Activated CD4-positive, alpha-beta T cell treated with anti-CD3 and anti-CD28 coated beads, Interleukin-2, Interleukin-6, amounts not matched to agents 100 ng/mL and 50 ng/mL, durations not matched to agents 16 hours and 8 hours (primary cell): ENCODE results near the gene FOXA1.

Source experiments
- DNase-seq: peaks from one replicate; pipeline ENCODE4 v3.0.0-alpha.2; 2020

FOXA1 gene

DNA sequence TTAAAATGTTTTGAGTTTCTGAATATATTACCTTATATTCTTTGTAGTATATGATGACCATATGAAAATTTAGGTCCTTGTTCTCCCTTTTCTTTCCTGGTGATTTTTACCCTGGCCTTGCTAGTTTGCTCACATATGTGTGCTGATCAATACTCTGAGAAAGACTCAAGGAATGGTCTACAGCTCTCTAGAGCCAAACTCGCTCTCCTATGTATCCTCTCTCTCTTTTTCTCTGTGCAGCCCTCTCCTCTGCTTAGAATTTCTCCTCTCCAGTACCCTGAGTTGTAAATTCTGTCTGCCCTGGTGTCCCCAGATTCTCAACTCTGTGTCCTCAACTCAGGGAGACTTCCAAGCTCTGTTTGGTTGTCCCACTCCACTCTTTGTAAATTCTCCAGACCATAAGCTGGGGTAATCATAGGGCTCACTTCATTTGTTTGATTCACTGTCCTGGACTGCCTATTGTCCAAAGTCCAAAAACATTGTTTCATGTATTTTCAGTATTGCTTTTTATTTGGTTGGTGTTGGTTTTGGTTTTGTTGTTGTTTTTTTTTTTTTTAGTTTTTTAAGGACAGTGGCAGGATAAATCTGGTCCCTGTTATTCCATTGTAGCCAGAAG is 41.0 kb downstream of the FOXA1 start:
- no peak for DNase-seq

DNA sequence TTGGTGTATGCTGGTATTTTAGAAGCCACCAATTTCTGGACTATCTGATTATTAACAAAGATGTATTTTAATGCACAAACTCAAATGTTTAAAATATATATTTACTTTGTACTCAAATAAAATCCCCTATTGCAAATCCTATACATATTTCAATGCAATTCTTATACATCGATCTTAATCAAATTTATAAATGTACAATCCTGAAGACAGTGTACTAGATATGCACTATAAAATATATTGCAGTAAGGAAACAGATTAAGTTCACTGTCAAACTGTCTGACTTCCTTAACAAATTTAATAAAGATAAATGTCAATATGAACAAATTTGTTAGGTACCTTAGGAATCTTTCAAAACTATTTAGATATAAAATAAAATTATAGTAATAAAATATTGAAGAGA is 43.9 kb downstream of the FOXA1 start:
- no peak for DNase-seq

DNA sequence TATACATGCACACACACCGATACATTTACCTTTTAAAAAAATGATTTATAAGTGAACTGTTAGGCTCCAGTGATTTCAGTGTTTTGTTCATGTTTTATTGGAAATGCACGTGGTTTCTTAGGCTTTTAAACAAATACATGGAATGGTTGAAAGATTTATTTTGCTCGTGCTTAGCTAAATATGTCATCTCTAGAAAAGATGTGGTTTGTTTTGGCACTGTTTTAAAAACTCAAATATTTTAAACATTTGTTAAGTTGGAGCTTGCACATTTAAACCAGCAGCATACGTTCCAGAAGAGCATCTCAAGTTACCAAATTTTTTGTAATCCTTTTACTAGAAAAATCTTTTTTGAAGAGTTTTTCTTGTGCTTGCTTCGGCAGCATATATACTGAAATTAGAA is 44.5 kb downstream of the FOXA1 start:
- DNase-seq: no peak

DNA sequence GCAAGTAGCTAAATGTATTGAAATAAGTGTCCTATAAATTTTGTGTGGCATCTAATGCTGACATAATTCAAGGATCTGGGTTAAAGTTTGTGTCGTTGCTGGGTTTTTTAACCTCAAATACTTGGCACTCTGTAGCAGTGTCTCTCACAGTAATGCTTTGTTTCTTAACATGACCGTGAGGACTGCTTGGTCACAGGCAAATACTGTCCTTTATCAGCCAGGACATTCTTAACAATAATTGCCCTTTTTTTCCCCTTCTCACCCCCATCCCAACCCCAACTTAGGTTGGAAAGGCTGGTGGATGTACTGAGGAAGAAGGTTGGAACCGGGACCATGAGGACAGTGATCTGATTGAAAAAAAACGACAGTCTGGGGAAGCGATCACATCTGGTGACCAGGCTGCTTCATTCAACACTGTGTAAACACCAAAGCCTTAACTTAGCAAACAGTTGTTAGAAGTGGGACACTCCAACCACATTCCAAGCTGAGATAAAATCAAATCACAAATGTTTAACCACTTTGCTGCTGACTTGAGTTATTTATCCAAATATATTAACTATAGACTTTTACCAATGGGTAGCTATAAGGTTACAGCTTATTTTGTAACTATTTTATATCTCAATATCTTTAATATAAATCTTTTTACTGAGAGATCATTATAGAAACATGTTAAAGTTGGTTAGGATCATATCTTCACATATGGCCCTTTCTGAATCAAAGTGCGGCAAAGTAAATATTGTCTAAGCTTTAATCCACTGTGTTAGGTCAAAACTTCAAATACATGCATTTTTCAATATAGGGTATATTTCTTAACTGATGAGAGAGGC is 48.2 kb downstream of the FOXA1 start:
- no peak for DNase-seq

DNA sequence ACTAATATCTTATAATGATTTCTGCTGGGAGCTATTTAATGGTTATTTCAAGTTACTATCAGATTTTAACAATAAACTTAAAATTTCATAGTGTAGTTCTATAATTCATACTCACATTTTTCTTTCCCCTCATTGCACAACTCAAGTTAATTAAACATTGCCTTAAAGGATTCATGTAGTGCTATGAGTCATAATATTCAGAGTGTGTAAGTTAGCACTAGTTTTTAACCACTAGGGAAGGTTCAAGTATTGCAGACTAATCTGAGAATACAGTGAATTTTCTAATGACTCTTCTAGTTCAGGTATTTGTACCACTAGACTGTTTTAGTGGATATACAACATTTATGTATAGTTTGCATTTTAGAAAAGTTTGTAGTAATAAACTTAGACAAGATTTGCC is 49.9 kb downstream of the FOXA1 start:
- no peak for DNase-seq

DNA sequence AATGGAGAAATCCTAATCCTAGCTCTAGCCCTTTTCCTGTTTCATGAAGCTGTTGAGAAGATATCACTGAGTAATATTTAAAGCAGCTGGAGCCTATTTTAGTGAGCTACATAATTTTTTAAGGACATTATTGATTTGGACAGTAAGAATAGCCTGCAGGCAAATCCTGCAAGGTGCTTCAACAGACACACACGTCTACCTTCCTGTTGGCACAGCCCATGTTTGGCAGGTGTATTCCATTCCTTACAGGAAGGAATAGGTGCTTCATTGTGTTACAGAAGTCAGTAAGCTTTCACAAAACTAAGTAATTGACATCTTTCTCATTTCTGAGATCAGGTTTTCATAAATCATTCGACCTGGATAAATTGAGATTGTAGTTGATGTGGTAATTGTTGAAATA is 50.6 kb downstream of the FOXA1 start:
- no peak for DNase-seq

DNA sequence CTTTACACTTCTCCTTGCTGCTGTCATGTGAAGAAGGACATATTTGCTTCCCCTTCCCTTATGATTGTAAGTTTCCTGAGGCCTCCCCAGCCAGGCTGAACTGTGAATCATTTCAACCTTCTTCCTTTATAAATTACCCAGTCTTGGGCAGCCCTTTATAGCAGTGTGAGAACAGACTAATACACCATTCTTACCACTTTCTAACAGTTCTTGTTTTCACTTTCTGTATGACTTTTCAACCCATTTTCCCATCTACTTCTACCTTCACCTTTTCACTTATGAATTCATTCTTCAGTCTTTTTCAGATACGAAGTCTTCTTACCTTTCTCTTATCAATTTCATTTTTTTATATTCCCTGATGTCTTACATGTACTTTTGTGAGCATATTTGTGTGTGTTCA is 55.1 kb downstream of the FOXA1 start:
- DNase-seq: no peak
